HPDE6-E6E7 (cell line): ENCODE data around the gene SPAG16.
"Not testable (repeated sequence)": the region's sequence is repeated elsewhere in the genome, so short reads cannot be mapped to it uniquely, and the experiment has no call there.

Experiments
- DNase-seq: peaks from one replicate; pipeline ENCODE4 v3.0.0; 2011; ENCODE audit warnings: missing footprints; ENCODE audit errors: extremely low spot score

The SPAG16 gene

GRCh38 chr2:213271947-213272346 is 12.3 kb upstream of the SPAG16 start:
- no peak for DNase-seq

GRCh38 chr2:213274143-213274542 is 10.1 kb upstream of the SPAG16 start:
- DNase-seq, result no peak

GRCh38 chr2:213275265-213275664 is 9.0 kb upstream of the SPAG16 start:
- no peak for DNase-seq

GRCh38 chr2:213277134-213277533 is 7.1 kb upstream of the SPAG16 start:
- DNase-seq, result not testable (repeated sequence)

GRCh38 chr2:213279116-213279620 is 5.1 kb upstream of the SPAG16 start:
- no peak for DNase-seq

- DNase-seq, result no peak
These were observed 4.3 kb upstream of the SPAG16 start for GRCh38 chr2:213279971-213280370.

GRCh38 chr2:213281156-213281555 is 3.1 kb upstream of the SPAG16 start:
- no peak for DNase-seq

GRCh38 chr2:213285404-213285803 is 1.1 kb downstream of the SPAG16 start:
- no peak for DNase-seq

GRCh38 chr2:213286161-213286560 is 1.9 kb downstream of the SPAG16 start:
- no peak for DNase-seq

- no peak for DNase-seq
These were observed 4.8 kb downstream of the SPAG16 start for GRCh38 chr2:213288913-213289700.

GRCh38 chr2:213290501-213290900 is 6.2 kb downstream of the SPAG16 start:
- no peak for DNase-seq

- DNase-seq, result no peak
These were observed 12.0 kb downstream of the SPAG16 start for GRCh38 chr2:213296270-213296669.

GRCh38 chr2:213306316-213306942 is 22.2 kb downstream of the SPAG16 start:
- no peak for DNase-seq

- no peak for DNase-seq
These were observed 31.1 kb downstream of the SPAG16 start for GRCh38 chr2:213315168-213315876.

GRCh38 chr2:213316001-213316735 is 31.9 kb downstream of the SPAG16 start:
- DNase-seq, result no peak

GRCh38 chr2:213317929-213318328 is 33.7 kb downstream of the SPAG16 start:
- no peak for DNase-seq

- DNase-seq, result no peak
These were observed 36.3 kb downstream of the SPAG16 start for GRCh38 chr2:213320604-213321003.

- DNase-seq, result no peak
These were observed 52.0 kb downstream of the SPAG16 start for GRCh38 chr2:213336253-213336770.

GRCh38 chr2:213353419-213353818 is 69.2 kb downstream of the SPAG16 start:
- DNase-seq, result no peak

GRCh38 chr2:213376644-213377043 is 92.4 kb downstream of the SPAG16 start:
- no peak for DNase-seq

- DNase-seq, result not testable (repeated sequence)
These were observed 122.8 kb downstream of the SPAG16 start for GRCh38 chr2:213407027-213407426.
